HEK293T (cell line): Measurements from ENCODE around the gene ZDHHC8.

Experiments used
- BHLHE40 ChIP-seq: fragments of 450-650 bp; IDR thresholded peaks from 2 replicates; pipeline ENCODE4 v1.6.1; 2016; ENCODE audit warnings: mild to moderate bottlenecking, moderate library complexity, borderline replicate concordance
- FOXK2 ChIP-seq: fragments of 450-650 bp; IDR thresholded peaks from 2 replicates; pipeline ENCODE4 v1.6.1; 2016; ENCODE audit warnings: mild to moderate bottlenecking
- SUZ12 ChIP-seq: fragments of 450-650 bp; IDR thresholded peaks from 2 replicates; pipeline ENCODE4 v1.6.1; 2016; ENCODE audit warnings: mild to moderate bottlenecking
- TARDBP ChIP-seq: fragments of 450-650 bp; IDR thresholded peaks from 2 replicates; pipeline ENCODE4 v1.6.1; 2016

DNA sequence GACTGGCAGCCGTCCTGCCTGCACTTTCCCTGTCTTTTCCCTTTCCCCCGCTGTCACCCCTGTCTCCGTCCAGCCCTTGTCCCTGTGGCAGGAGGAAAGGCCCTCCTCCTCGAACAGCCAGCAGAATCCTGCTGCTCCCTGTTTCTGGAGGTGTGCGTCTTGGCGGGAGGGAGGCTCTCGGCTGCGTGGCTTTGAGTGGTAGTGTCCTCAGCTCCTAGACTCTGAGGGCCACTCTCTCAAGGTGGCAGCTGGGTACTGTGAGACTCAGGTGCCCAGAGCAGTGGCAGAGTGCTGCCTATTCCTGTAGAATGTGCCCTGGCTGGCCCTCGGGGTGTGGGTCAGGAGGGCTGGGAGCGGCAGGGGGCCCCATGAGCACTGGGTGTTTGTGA, 24.8 kb upstream of the ZDHHC8 start:
- TF ChIP-seq FOXK2 (no peak), SUZ12 (no peak), BHLHE40 (no peak), TARDBP (no peak)
